ENCODE data around the gene CAPN5.
"Not testable (repeated sequence)": the region's sequence is repeated elsewhere in the genome, so short reads cannot be mapped to it uniquely, and the experiment has no call there.

The CAPN5 gene

DNA sequence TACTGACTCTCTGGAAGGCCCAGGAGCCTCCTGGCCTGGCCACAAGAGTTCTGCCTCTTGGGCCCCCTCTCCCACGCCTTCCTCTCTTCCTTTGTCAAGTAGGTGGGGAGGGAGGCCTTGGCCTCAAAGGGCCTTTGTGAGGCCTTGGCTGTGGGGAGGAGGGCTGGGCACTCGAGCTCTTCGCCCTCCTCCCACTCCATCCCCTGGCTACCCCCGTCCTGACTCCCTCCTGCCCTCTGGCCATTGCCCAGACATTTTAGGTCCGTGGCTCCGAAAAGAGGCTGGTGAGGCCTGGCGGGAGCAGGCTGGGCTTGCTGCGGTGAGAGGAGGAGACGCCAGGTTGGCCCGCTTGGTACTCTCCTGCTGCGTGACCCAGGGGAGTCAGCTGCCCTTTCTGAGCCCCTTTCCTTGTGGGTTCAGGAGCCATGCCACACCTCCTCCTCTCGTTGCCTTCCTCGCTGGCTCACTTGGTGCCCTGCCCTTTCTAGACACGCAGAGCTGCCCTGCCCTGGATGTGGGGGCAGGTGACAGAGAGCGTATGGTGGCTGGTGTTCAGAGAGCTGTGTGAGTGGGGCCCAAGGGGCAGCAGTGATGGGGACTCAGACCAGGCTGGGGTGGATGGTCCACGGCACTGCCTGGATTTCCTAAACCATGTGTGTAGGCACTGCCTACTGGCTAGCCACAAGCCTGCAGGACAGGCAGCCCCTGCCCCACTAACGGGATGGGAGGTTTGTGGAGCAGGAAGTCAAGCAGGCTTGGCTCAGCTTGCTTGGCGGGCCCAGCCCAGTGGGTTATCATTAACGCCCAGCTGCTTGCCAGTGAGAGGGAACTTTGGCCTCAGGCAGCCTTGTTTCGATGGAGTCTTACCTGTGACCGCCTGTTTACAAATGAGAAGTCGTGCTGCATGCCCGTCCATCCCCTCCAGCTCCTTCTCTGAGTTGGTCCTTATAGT, 20.0 kb downstream of the CAPN5 start:
- peak; percentile 10 for DNase-seq

DNA sequence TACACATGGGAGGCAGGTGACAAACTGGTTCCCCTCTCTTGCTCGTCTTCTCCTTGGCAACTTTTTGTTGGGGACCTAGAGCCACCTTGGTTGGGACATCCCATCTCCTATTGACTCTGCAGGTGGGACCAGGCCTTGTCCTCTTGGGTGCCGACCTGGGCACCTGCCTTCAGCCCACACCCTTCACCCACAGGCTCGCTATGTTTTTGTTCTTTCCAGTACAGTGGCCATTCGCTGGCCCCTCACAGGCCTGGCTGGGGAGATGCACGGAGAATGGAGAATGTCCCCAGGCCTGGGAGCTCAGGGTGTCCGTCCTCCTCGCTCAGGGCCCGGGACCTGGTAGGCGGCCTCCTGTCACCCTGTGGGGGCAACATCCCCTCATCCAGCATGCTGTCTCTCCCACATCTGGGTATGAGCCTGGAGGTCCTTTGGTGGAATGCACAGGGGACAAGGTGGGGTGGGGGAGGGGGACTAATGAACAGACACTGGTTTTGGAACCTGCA, 21.0 kb downstream of the CAPN5 start:
- DNase-seq: no peak

DNA sequence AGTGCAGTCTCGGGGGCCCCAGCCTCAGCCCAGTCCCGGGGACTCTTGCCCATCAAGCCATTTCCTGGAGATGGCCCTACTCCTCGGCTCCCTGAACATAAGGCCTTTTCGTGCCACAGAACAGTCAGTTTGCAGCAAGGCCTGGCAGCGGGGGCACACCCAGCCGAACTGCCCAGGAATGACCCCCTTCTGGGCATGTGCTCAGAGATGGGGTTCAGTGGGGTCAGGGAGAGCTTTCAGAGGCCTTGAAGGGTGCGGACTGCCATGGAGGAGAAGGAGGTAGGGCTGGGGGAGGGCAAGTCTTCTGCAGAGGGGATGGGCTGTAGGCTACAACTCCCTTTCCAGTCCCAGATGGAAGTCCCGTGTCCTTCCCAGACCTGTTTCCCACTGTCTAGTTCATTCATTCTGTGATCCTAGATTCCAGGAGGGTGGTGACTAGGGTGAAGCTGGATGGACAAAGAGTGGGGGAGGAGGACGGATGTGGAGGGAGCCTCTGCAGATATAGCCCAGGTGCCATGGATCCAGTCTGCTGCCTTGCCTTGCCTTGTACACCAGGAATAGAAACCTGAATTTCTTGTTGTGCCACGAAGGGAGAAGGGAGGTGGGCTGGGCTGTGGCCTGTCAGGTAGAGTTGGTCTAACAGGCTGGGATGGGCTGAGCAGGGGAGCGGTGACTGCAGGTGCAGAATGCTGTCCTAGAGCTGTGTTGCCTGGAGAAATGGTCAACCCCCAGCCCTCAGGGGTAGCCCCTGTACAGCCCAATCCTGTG, 21.6 kb downstream of the CAPN5 start:
- no peak for DNase-seq

DNA sequence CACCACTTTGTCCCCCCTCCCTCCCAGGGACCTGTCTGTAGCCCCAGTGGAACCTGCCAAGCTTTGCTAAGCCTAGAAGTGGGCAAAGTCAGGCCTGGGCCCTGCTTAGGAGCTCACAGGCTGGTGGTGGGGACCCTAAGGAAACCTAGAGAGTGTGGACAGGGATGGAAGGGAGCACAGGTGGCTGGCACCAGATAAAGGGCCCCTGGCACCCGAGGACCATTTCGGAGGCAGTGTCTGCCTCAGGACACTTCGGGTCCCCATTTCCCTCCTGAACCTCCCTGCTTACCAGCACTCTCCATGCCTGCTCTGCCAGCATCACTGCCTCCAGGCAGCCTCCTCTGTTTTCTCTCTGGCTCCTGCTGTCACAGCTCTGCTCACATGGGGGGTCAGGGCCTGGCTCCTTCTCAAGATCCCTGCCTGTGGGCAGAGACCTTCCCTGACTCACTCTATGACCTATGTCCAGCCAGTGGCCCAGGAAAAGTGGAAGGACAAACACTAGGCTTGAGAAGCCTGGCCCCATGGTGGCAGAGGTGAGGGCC, 22.3 kb downstream of the CAPN5 start:
- DNase-seq: no peak

DNA sequence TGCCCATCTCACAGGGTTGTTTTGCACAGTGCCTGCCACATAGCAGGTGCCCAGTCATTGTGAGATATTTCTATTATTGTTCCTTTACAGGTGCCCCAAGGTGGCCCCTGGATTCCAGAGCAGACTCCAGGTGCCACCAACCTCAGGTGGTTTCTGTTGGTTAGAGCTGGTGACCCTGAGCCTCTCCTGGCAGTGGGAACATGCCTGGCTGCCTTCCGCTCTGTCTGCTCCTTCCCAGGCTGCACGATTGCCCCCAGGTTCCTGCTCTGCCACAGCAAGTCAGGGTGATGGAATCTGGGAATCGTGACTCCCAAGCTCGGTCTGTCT, 23.2 kb downstream of the CAPN5 start:
- DNase-seq: no peak

DNA sequence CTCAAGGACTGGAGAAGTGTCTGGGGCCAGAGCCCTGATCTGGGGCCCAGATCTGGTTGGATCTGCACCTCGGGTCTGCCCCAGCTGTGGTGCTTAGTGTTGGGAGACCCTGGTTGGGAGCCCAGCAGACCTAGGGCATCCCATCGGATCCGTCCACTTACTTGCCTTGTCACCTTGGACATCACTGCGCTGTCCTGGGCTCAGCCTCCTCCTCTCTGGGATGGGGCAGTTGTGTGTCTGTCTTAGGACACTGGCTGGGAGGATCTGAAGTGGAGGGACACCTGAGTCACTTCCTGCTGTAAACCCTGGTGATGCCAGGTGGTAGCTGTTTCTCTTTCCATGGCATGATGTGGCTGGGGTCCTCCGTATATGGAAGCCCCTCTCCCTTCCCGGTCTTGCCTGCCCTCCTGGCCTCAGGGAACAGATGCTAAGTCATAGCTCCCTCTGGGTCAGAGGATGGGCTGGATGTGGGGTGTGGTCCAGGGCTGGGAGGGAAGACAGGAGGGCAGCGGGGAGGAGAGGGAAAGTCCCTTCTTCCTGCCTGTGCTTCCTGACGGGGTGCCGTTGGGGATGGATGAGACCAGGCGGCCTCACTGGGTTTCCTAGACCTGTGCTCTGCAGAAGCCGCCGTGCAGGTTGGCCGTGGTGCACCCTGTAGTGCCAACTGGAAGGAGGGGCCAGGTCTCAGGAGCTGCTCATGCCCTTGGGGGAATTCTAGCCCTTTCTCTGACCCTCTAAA, 23.8 kb downstream of the CAPN5 start:
- DNase-seq: no peak

DNA sequence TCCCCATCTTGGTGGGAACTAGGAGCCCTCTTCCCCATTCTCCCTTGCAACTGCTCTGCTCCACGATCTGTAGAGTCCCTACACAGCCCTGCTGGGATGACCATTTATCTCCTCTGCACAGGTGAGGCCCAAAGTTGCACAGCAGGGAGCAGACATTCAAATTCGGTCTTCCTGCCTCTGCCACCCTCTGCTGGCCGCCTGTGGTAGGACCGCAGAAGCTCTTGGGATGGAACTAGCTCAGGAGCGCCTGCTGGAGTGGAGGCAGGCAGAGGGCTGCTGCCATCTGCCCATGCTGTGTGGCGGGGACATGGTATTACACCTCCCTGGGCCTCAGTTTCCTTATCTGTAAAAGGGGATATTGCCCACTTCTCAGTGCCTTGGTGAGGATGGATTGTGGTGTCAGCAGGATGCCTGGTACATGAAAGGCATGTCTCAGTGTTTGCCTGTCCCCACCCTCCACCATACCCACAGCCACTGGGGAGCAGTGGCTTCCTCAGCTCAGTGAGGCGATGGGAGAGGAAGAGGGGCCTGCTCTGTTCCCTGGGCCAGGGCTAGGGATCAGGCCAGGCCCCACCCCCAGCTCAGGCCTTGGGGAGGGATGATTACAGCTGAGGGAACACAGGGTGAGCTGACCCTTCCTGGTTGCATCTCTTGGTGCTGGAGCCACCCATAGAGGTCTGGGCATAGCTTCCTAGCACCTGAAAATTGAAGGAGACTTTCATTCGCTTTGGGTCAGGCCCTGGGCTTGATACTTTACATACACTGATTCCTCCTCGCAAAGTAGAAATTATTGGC, 24.6 kb downstream of the CAPN5 start:
- peak; percentile 79 for DNase-seq

DNA sequence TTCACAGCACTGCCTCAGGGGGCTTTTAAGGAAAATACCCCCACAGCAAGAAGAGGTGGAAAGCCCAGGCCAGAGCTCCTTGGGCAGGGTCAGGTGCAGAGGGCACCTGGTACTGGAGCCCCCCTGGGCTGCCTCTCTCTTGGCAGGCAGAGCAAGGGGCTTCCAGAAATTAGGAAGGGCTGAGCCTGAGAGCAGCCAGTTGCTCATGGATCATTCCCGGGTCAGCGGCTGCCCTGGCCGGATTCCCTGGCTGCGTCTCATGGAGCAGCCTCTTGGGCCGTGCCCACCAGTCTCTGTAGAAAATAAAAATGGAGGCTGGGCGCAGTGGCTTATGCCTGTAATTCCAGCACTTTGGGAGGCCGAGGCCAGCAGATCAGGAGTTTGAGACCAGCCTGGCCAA, 25.6 kb downstream of the CAPN5 start:
- no peak for DNase-seq

DNA sequence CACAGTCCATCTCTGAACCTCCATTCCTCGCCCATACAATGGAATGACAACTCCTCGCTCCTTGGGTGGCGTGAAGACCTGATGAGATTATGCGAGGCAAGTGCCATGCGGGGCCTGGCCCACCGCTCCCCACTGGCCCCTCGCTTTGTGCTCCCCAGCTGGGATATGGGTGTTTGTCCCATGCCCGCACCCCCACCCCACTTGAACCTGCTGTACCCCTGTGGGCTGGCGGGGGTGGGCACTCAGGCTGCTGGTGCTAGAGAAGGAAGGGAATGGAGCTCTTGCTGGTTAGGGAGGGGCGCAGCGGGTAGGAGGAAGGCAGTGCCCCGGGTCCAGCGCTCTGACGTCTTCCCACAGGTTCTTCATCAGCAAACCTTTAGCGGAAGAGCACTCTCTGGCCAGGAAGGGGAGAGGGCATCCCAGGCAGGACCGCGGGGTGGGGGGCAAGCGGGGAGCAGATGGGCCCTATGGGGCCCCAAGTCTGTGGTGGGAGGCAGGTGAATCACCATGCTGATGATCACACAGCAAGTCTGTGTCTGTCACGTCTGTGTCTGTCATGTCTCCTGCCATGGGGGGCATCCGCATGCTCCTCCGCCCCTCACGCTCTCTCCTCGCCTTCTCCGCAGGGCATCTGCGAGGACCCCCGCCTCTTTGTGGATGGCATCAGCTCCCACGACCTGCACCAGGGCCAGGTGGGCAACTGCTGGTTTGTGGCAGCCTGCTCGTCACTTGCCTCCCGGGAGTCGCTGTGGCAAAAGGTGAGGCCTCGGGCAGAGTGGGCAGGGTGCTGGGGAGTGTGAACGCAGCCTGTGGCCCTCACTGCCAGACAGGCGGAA, 26.5 kb downstream of the CAPN5 start:
- DNase-seq: no peak

DNA sequence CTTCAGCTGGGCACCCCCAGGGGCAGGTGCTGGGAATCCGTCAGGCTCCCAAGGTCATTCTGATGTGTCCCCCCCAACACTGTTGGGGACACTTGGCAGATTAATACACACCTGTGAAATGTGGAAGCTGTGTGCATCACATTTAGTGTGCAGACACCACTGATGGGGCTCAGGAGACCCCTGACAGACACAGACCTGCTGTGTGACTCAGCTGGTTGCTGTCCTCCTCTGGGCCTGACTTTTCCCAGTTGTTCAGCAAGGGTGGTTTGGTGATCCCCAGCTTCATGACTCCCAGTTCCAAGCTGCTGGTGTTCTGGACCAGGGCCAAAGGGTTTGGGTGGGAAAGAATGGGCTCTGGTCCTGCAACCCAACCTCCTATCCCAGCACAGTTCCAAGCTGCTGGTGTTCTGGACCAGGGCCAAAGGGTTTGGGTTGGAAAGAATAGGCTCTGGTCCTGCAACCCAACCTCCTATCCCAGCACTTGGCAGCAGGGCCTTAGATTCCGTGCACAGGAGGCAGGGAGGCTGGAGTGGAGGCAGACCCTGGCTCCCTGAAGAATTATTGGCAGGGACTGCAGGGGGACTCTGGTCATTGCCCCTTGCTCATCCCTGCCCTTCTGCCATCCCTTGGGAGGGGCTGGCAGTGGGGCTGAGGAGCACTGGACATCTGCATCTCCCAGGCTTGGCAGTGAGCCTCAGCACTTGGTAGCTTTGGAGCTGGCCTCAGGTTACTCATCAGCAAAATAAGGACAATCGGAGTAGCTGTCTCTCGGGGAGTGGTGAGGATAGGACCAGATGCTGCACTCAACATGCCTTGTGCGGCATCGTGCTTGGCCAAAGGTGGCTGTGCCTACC, 27.4 kb downstream of the CAPN5 start:
- DNase-seq: no peak

DNA sequence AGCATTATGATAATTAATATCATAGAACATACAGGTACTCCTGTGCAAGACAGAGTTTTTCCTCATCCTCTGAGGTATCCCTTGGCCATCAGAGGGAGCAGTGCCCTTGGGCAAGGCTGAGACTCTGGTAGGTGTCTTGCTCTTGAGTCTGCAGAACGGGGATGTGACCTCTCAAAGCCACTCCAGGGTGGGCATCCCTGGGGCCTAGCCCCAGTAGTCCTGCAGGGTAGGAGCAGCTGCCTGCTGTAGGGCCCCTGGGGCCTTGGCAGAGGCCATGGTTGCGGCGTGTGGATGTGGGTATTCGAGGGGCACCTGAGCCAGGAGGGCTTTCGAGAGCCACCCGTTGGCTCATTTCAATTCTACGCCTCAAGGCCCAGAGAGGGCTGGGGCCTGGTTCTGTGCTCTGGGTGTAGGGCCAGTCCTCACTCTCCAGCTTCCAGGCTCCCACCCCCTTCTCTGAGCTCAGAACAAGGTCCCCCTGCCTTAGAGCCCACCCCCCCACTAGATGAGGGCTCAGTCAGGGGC, 28.1 kb downstream of the CAPN5 start:
- no peak for DNase-seq

DNA sequence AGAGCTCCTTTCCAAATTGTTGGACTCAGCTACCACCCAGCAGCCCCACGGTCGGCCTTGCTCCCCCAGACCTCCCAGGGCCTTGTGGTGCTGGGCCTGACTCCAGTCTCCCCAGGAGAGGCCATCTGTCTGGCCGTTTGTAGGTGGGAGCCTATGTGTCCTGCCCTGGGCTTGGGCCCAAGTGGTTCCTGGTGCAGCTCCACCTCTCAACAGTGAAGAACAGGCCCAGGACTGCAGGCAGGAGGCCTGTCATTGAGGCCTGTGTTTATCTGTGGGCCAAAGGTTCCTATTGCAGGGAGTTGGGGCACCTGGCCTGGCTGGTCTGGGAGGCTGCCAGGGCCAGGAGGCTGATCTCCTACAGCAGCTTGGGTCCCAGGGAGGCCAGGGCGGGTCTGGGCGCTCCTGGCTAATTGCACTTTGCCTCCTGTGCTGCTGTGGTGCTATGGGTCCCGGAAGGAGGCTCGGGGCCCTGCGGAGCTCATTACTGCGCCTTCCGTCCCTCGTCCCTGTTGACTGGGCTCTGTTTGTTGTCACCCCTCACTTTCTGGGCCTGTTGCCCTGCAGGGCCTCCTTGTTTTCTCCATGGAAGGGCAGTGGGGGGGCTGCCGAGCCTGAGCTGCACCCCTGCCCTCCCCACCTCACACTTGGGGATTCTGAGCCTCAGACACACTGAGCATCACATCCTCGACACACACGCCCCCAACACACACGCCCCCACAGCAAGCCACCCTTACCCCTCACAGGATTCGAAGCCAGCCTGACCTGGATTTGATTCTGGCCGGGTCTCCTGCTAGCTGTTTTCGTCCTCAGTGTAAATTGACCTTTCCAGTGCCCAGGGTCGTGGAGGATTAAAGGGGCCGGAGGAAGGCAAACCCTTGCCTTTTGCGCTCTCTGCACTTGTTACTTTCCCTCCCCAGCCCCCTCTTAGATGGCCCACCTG, 29.1 kb downstream of the CAPN5 start:
- DNase-seq: no peak

DNA sequence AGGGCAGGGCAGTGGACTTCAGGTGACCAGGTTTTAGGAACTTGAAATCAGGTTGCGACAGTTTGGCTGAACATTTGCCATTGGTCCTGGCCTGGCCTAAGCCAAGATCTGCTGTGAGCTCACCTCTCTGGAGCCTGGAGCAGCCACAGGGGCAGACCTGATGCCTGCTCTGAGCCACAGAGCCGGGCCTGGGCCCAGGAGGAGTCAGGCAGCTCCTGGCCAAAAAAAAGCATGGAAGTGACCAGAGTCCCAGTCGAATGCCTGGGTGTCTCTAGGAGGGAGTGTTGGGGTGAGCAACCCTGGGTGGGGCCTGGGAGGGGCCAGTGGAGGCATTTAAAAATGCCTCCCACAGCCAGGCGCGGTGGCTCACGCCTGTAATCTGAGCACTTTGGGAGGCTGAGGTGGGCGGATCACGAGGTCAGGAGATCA, 29.8 kb downstream of the CAPN5 start:
- no peak for DNase-seq

DNA sequence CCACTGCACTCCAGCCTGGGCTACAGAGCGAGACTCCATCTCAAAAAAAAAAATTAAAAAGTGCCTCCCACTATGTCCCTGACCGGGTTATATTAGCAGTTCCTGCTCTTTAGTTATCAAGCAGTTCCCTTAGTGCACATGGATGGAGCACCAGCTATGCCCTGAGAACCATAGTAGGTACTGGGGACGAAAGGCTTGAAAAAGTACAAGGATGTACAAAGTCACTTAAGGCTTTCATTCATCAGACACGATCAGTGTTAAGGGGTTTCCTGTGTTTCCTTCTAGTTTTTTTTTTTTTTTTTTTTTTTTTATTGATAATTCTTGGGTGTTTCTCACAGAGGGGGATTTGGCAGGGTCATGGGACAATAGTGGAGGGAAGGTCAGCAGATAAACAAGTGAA, 30.4 kb downstream of the CAPN5 start:
- DNase-seq: not testable (repeated sequence)

DNA sequence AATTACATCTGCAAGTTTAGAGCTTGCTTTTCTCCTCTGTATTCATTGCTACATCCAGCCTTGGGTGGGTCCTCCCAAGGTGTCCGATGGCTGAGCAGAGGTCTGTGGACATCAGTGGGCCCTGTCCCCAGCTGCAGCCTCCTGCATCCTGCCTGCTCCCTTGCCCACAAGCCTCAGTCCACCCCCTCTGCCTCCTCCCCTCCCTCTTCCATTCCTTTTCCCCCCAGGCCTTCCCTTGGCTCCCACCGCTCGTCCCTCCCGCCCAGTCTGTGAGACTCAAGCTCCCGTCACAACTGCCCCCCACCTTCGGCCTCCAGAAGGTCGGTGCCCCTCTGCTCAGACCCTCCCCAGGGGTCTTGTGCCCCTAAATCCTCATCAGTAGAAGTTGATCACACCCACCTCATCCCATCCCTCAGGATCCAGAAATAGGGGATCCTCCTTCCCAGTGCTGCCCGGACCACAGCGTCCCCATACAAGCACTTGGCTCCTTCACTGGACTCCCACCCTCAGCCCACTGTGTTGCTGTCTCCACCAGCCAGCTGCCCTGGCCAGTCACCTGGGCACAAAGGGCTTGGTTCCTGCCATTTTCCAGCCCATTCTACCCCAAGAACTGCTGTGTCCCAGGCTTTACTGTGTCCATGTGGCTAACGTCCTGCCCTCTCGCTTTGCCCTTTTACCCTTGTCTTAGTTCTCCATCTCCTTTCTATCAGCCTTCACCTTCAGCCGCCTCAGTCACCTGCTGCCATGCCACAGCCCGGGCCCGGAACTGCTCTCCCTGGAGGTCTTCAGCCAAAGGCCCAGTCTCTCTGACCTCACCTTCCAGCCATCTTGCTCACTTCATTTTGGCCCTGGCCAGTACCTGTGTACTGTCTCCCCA, 33.6 kb downstream of the CAPN5 start:
- no peak for DNase-seq

DNA sequence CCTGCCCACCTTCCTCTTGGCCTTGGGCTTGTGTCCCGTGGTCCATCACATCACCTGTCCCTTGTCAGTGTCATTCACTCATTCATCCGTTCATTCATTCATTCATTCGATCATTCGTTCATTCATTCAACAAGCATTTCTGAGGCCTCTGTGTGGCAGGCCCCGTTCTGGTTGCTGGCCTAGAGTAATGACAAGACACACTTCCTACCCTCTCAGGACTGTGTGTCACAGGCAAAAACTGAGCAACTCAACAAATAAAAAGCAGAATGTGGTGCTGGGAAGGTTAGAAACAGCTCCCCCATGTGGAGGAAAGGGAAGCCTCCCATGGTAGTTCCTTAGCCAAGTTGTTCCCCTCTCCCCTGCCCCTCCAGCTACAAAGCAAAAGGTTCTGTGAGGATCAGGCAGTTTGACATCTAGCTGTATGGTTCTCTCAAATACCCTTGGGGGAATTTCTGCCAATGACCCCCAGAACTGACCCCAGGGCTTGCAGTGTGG, 34.3 kb downstream of the CAPN5 start:
- DNase-seq: no peak
